Astrocyte (in vitro differentiated cells and primary cell): ENCODE results near the gene PSMD9. TPM values are rescaled to one million over a fixed set of nuclear protein-coding genes. Genes with fewer than 3 reads are reported as not detected.

Experiments used
- DNase-seq: peaks from one replicate; pipeline ENCODE4 v3.0.0-alpha.2; 2010; ENCODE audit warnings: low read depth
- FAIRE-seq: peaks from 2 replicates; lab custom pipeline; 2011; peaks lifted over from hg19 to GRCh38; lab: Jason Lieb, UNC
- H2AFZ ChIP-seq: 2 replicates; pipeline ENCODE4 v1.6.0; 2012; ENCODE audit warnings: low read depth, low read length, inconsistent platforms
- H3K27ac ChIP-seq: 2 replicates; pipeline ENCODE4 v1.5.1; 2011; ENCODE audit warnings: low read depth, low read length, inconsistent platforms
- H3K27me3 ChIP-seq: 2 replicates; pipeline ENCODE4 v1.6.0; 2011; ENCODE audit warnings: low read length, inconsistent platforms; ENCODE audit not compliant: insufficient read depth
- H3K36me3 ChIP-seq: 2 replicates; pipeline ENCODE4 v1.5.1; 2011; ENCODE audit warnings: low read length, inconsistent platforms; ENCODE audit not compliant: insufficient read depth
- H3K4me1 ChIP-seq: 2 replicates; pipeline ENCODE4 v1.5.1; 2011; ENCODE audit warnings: low read length, inconsistent platforms; ENCODE audit not compliant: insufficient read depth
- H3K4me2 ChIP-seq: 2 replicates; pipeline ENCODE4 v1.6.0; 2012; ENCODE audit warnings: low read length, inconsistent platforms
- H3K4me3 ChIP-seq: 2 replicates; pipeline ENCODE4 v1.5.1; 2011; ENCODE audit warnings: low read depth, mild to moderate bottlenecking, low read length, inconsistent platforms; ENCODE audit not compliant: insufficient read depth
- H3K79me2 ChIP-seq: 2 replicates; pipeline ENCODE4 v1.6.0; 2012; ENCODE audit warnings: mild to moderate bottlenecking, low read length, inconsistent platforms; ENCODE audit not compliant: insufficient read depth
- H3K9ac ChIP-seq: 2 replicates; pipeline ENCODE4 v1.6.0; 2012; ENCODE audit warnings: mild to moderate bottlenecking, low read length, inconsistent platforms
- H3K9me3 ChIP-seq: 2 replicates; pipeline ENCODE4 v1.5.1; 2012; ENCODE audit warnings: low read depth, mild to moderate bottlenecking, low read length, inconsistent platforms; ENCODE audit not compliant: insufficient read depth
- H4K20me1 ChIP-seq: 2 replicates; pipeline ENCODE4 v1.6.0; 2012; ENCODE audit warnings: low read length, inconsistent platforms; ENCODE audit not compliant: insufficient read depth
- H3K27ac Mint-ChIP-seq: one replicate; pipeline ENCODE4 v1.8.0; 2021; ENCODE audit warnings: mild to moderate bottlenecking, mixed read lengths; ENCODE audit not compliant: unreplicated experiment
- H3K27me3 Mint-ChIP-seq: one replicate; pipeline ENCODE4 v1.8.0; 2021; ENCODE audit warnings: low read depth, mixed read lengths; ENCODE audit not compliant: unreplicated experiment
- H3K36me3 Mint-ChIP-seq: one replicate; pipeline ENCODE4 v1.8.0; 2021; ENCODE audit warnings: low read depth, mixed read lengths; ENCODE audit not compliant: unreplicated experiment
- H3K4me1 Mint-ChIP-seq: one replicate; pipeline ENCODE4 v1.8.0; 2021; ENCODE audit warnings: low read depth, mixed read lengths; ENCODE audit not compliant: unreplicated experiment
- H3K4me3 Mint-ChIP-seq: one replicate; pipeline ENCODE4 v1.8.0; 2021; ENCODE audit warnings: mild to moderate bottlenecking, moderate library complexity, mixed read lengths; ENCODE audit not compliant: unreplicated experiment
- H3K9me3 Mint-ChIP-seq: one replicate; pipeline ENCODE4 v1.8.0; 2021; ENCODE audit warnings: mild to moderate bottlenecking, mixed read lengths; ENCODE audit not compliant: unreplicated experiment
- EZH2 ChIP-seq: IDR thresholded peaks from 2 replicates; pipeline ENCODE4 v1.6.1; 2012; ENCODE audit warnings: mild to moderate bottlenecking, low read length, inconsistent platforms; ENCODE audit not compliant: insufficient read depth
- total RNA-seq: library from RNA; stranded (reverse); gene quantifications from 2 replicates; pipeline ENCODE4 v1.2.1, GENCODE V29; 2021
- TF ChIP-seq, protein P1 (sequence below): IDR thresholded peaks from 2 replicates; pipeline ENCODE4 v1.5.1; 2011; ENCODE audit warnings: low read depth, mild to moderate bottlenecking, inconsistent platforms, low read length, moderate library complexity; ENCODE audit not compliant: insufficient read depth

The PSMD9 gene
- total RNA-seq, 1 donor from 2014 or later: 63.4 TPM

DNA sequence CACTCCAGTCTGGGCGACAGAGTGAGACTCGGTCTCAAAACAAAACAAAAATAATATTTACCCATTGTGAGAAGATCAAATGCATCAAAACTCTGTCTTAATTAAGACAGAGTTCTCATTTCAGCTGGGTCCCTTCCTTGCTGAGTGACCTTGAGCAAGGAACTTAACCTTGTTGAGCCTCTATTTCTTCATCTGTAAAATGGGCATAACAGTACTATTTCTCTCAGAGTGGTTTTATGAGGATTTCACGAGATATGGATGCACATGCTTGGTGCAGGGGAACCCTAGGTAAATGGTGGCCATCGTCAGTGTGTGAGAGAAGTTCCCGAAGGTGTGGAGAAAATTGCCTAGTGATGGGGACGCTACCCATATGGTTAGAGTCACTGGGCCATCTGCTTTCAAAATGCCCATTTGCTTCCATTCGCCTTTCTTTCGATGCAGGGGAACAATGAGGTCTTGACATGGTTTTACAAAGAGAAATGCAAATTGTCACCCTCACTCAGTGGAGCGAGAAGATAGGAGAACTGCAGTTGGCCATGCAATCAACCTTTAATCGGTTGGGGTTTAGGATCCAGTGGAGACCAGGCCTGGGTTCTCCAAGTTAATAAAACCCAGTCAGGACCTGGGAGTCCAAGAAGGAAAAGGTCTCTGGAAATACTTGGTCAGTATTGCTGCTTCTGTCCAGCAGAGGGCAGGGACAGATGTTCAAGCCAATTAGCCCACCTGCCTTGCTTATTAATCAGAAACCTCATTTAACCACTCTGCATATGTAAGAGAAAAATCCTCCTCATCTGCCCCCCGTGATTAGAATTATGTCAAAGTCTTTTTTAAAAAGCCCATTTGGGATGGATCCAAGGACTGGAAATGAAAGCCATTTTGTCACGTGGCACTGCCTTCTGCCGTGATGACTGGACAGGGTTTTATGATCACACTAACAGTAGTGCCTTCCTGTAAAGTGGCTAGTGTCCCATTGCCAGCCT, 67.0 kb downstream of the PSMD9 start:
- Mint-ChIP-seq H3K4me3 (no peak overlapping the region), H3K27me3 (no peaks in the 10 kb centered on the region), H3K4me1 (peaks cover 8% of the 10 kb centered on the region), H3K9me3 (peaks cover 3% of the 10 kb centered on the region), H3K27ac (no peak overlapping the region), H3K36me3 (peaks cover 9% of the 10 kb centered on the region)
- no peaks in the 10 kb centered on the region for H3K9me3 ChIP-seq
- no peak overlapping the region for H3K4me2 ChIP-seq
- TF ChIP-seq, protein P1, sequence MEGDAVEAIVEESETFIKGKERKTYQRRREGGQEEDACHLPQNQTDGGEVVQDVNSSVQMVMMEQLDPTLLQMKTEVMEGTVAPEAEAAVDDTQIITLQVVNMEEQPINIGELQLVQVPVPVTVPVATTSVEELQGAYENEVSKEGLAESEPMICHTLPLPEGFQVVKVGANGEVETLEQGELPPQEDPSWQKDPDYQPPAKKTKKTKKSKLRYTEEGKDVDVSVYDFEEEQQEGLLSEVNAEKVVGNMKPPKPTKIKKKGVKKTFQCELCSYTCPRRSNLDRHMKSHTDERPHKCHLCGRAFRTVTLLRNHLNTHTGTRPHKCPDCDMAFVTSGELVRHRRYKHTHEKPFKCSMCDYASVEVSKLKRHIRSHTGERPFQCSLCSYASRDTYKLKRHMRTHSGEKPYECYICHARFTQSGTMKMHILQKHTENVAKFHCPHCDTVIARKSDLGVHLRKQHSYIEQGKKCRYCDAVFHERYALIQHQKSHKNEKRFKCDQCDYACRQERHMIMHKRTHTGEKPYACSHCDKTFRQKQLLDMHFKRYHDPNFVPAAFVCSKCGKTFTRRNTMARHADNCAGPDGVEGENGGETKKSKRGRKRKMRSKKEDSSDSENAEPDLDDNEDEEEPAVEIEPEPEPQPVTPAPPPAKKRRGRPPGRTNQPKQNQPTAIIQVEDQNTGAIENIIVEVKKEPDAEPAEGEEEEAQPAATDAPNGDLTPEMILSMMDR: peak; percentile 61
- TF ChIP-seq EZH2: no peak
- H2AFZ ChIP-seq: no peak overlapping the region
- no peak overlapping the region for H3K9ac ChIP-seq
- H3K27me3 ChIP-seq: no peaks in the 10 kb centered on the region
- no peaks in the 10 kb centered on the region for H3K79me2 ChIP-seq
- H3K27ac ChIP-seq: no peak overlapping the region
- H4K20me1 ChIP-seq: no peaks in the 10 kb centered on the region
- H3K4me3 ChIP-seq: no peak overlapping the region
- H3K36me3 ChIP-seq: no peaks in the 10 kb centered on the region
- FAIRE-seq (no peak), DNase-seq (no peak)
- no peaks in the 10 kb centered on the region for H3K4me1 ChIP-seq

DNA sequence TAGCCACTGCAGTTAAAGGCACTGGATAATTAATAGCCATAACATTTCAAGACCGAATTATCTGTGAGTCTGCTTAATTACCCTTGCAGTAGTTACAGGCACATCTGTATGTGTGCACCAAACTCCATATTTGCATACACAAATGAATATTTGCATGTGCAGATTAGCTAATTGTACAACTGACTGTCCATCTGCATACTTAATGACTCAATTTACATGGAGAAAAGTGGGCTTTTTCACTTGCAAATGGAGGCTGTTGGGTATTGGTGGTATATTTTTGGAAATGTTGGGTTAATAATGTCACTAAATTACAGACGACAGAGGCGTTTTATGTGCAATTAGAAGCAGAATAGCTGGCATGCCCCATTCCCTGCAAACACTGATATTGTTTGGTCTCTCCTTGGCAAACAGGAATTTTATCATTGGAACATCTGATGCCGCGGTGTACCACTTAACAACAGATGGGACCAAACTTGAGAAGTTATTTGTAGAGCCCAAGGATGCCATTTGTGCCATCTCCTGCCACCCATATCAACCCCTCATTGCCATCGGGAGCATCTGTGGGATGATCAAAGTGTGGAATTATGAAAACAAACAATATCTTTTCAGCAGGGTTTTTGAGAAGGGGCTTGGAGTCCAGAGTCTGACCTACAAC, 69.4 kb downstream of the PSMD9 start:
- no peak for TF ChIP-seq EZH2
- TF ChIP-seq, protein P1: no peak
- Histone ChIP-seq H4K20me1 (no peaks in the 10 kb centered on the region), H3K79me2 (no peaks in the 10 kb centered on the region), H3K4me3 (no peak overlapping the region), H3K4me2 (peak overlapping the region; percentile 49), H3K4me1 (no peaks in the 10 kb centered on the region), H3K9me3 (no peaks in the 10 kb centered on the region), H2AFZ (no peak overlapping the region), H3K9ac (no peak overlapping the region), H3K27me3 (no peaks in the 10 kb centered on the region), H3K36me3 (no peaks in the 10 kb centered on the region), H3K27ac (no peak overlapping the region)
- peaks cover 5% of the 10 kb centered on the region for H3K27me3 Mint-ChIP-seq
- H3K4me1 Mint-ChIP-seq: peaks cover 5% of the 10 kb centered on the region
- H3K4me3 Mint-ChIP-seq: no peak overlapping the region
- peaks cover 1% of the 10 kb centered on the region for H3K9me3 Mint-ChIP-seq
- no peak overlapping the region for H3K27ac Mint-ChIP-seq
- H3K36me3 Mint-ChIP-seq: peaks cover 19% of the 10 kb centered on the region
- DNase-seq (no peak), FAIRE-seq (no peak)
